HCT116 (cell line): ENCODE data around the gene ATG4C. TPM values are rescaled to one million over a fixed set of nuclear protein-coding genes. Genes with fewer than 3 reads are reported as not detected.

Experiments used
- ATAC-seq: fragments of 200-7000 bp; cut with Tn5 transposase; 2 replicates; pipeline ENCODE4 v1.9.1; 2020; ENCODE audit warnings: mild to moderate bottlenecking, moderate library complexity
- BruUV-seq: library from RNA; stranded (reverse); fragments of 400-500 nt; replicated peaks from 2 replicates; lab custom pipeline; 2021; lab: Mats Ljungman, UMichigan
- CTCF ChIA-PET: fragments of 300-600 bp; sonication (Branson Sonifier 250); formaldehyde crosslinking; loops from one replicate; lab custom pipeline; 2021; ENCODE audit warnings: antibody characterized with exemption; lab: Charles Lee
- POLR2A ChIA-PET: fragments of 300-600, 350-600 bp; sonication (Branson Sonifier 250); formaldehyde crosslinking; loops from one replicate; lab custom pipeline; 2021; ENCODE audit warnings: antibody characterized with exemption; lab: Charles Lee
- RAD21 ChIA-PET, 2 experiments: fragments of 300-600 bp; sonication (Branson Sonifier 250); formaldehyde crosslinking; loops; one replicate each; lab custom pipeline; 2023; ENCODE audit warnings: low total read pairs in 2 of 2; ENCODE audit not compliant: uncharacterized antibody in 2 of 2, unreplicated experiment in 2 of 2, low non-redundant PET in 1 of 2; lab: Charles Lee
- DNase-seq: peaks from one replicate; pipeline ENCODE4 v3.0.0-alpha.2; 2010; ENCODE audit warnings: low read depth, low spot score
- H2AFZ ChIP-seq: fragments of 200-600 bp; shearing (Covaris generic), sonication (generic); 2 replicates; pipeline ENCODE4 v1.6.1; 2017; ENCODE audit warnings: low read depth, mixed run types, mixed read lengths, antibody characterized with exemption, low read length; ENCODE audit not compliant: poor library complexity, severe bottlenecking
- H3K27ac ChIP-seq: 2 replicates; pipeline ENCODE4 v1.5.1; 2012; ENCODE audit warnings: low read depth, low read length
- H3K27me3 ChIP-seq: fragments of 200-600 bp; sonication (generic); 2 replicates; pipeline ENCODE4 v1.6.1; 2016; ENCODE audit warnings: mixed run types, low read length, mixed read lengths; ENCODE audit not compliant: insufficient read depth
- H3K36me3 ChIP-seq, 2 experiments: fragments of 200-500 bp in 1 of 2; fragments of 200-600 bp in 1 of 2; sonication (Bioruptor generic) in 1 of 2; sonication (generic) in 1 of 2; 2 replicates each; pipeline versions ENCODE4 v1.5.1 to v1.6.1; 2014 to 2016; ENCODE audit warnings: low read length in 2 of 2, inconsistent platforms in 1 of 2, mixed read lengths in 1 of 2, mixed run types in 1 of 2; ENCODE audit not compliant: insufficient read depth in 2 of 2, control insufficient read depth in 1 of 2
- H3K4me1 ChIP-seq, 2 experiments: fragments of 200-600 bp in 1 of 2; sonication (generic) in 1 of 2; 2 replicates each; pipeline versions ENCODE4 v1.5.1 to v1.6.1; 2012 to 2017; ENCODE audit warnings: low read length in 2 of 2, inconsistent platforms in 1 of 2, mild to moderate bottlenecking in 1 of 2, mixed read lengths in 1 of 2, mixed run types in 1 of 2, moderate library complexity in 1 of 2; ENCODE audit not compliant: insufficient read depth in 2 of 2, control insufficient read depth in 1 of 2
- H3K4me2 ChIP-seq: fragments of 200-600 bp; sonication (generic); 2 replicates; pipeline ENCODE4 v1.6.1; 2017; ENCODE audit warnings: mixed run types, low read length, mixed read lengths
- H3K4me3 ChIP-seq, 2 experiments: fragments of 200-600 bp in 1 of 2; sonication (generic) in 1 of 2; replicated peaks in 1 of 2; 2 replicates each; pipeline ENCODE4 v1.5.1; 2011 to 2016; ENCODE audit warnings: low read length in 2 of 2, control low read depth in 1 of 2, low read depth in 1 of 2, mild to moderate bottlenecking in 1 of 2, mixed read lengths in 1 of 2, mixed run types in 1 of 2
- H3K79me2 ChIP-seq: fragments of 200-600 bp; sonication (generic); 2 replicates; pipeline ENCODE4 v1.6.1; 2017; ENCODE audit warnings: mild to moderate bottlenecking, mixed run types, low read length, moderate library complexity, mixed read lengths; ENCODE audit not compliant: insufficient read depth
- H3K9ac ChIP-seq: fragments of 200-600 bp; sonication (generic); 2 replicates; pipeline ENCODE4 v1.6.1; 2016; ENCODE audit warnings: low read length, mixed read lengths
- H3K9me2 ChIP-seq: fragments of 200-600 bp; sonication (generic), shearing (Covaris generic); 2 replicates; pipeline ENCODE4 v1.6.1; 2017; ENCODE audit warnings: mixed run types, mild to moderate bottlenecking, moderate library complexity; ENCODE audit not compliant: insufficient read depth
- H3K9me3 ChIP-seq, 2 experiments: fragments of 200-500 bp in 1 of 2; fragments of 200-600 bp in 1 of 2; sonication (Bioruptor generic) in 1 of 2; sonication (generic) in 1 of 2; 2 replicates each; pipeline ENCODE4 v1.6.1; 2014 to 2017; ENCODE audit warnings: low read length in 2 of 2, mixed read lengths in 2 of 2, inconsistent platforms in 1 of 2, low read depth in 1 of 2, mild to moderate bottlenecking in 1 of 2, mixed run types in 1 of 2, moderate library complexity in 1 of 2; ENCODE audit not compliant: control insufficient read depth in 1 of 2, insufficient read depth in 1 of 2
- H4K20me1 ChIP-seq: fragments of 200-600 bp; sonication (generic), shearing (Covaris generic); 2 replicates; pipeline ENCODE4 v1.6.1; 2017; ENCODE audit warnings: mixed run types, mild to moderate bottlenecking, moderate library complexity; ENCODE audit not compliant: insufficient read depth
- CBX3 ChIP-seq: IDR thresholded peaks from 2 replicates; pipeline ENCODE4 v1.6.1; 2012; ENCODE audit warnings: low read depth
- CEBPB ChIP-seq: IDR thresholded peaks from 2 replicates; pipeline ENCODE4 v1.6.1; 2012; ENCODE audit warnings: low read depth
- EGR1 ChIP-seq: IDR thresholded peaks from 2 replicates; pipeline ENCODE4 v1.6.1; 2012; ENCODE audit warnings: low read depth
- ELF1 ChIP-seq: IDR thresholded peaks from 2 replicates; pipeline ENCODE4 v1.6.1; 2012; ENCODE audit warnings: low read depth, borderline replicate concordance
- EZH2 ChIP-seq: fragments of 200-600 bp; sonication (generic); IDR thresholded peaks from 2 replicates; pipeline ENCODE4 v1.6.1; 2017; ENCODE audit warnings: antibody characterized with exemption, mixed run types
- JUND ChIP-seq: IDR thresholded peaks from 2 replicates; pipeline ENCODE4 v1.6.1; 2012
- POLR2AphosphoS5 ChIP-seq: IDR thresholded peaks from 2 replicates; pipeline ENCODE4 v1.6.1; 2011; ENCODE audit warnings: mild to moderate bottlenecking, low read depth, low read length, moderate library complexity
- SP1 ChIP-seq: IDR thresholded peaks from 2 replicates; pipeline ENCODE4 v1.6.1; 2012; ENCODE audit warnings: low read depth
- TCF7L2 ChIP-seq: IDR thresholded peaks from 2 replicates; pipeline ENCODE4 v1.7.0; 2011; ENCODE audit warnings: borderline replicate concordance, inconsistent platforms; ENCODE audit not compliant: insufficient read depth, insufficient read length; ENCODE audit errors: extremely low read depth
- ZFX ChIP-seq: fragments of 450-650 bp; IDR thresholded peaks from 2 replicates; pipeline ENCODE4 v1.6.1; 2017
- intact Hi-C: fragments of 100-400 bp; cut with micrococcal nuclease; formaldehyde crosslinking; loops from 2 replicates; pipeline ENCODE4 v1.10.0; 2022
- total RNA-seq: library from RNA; stranded (reverse); gene quantifications from one replicate; pipeline ENCODE4 v1.2.1, GENCODE V29; 2021; ENCODE audit not compliant: unreplicated experiment
- TF ChIP-seq, protein P1 (sequence below): IDR thresholded peaks from 2 replicates; pipeline ENCODE4 v1.6.1; 2012
- TF ChIP-seq, protein P2 (sequence below), 3 experiments: fragments of 200-600 bp in 1 of 3; sonication (generic) in 1 of 3; IDR thresholded peaks in 2 of 3; conservative IDR thresholded peaks in 1 of 3; 2 replicates each; pipeline ENCODE4 v1.5.1; 2012 to 2017; ENCODE audit warnings: low read depth in 2 of 3, low read length in 2 of 3, antibody characterized with exemption in 1 of 3, borderline replicate concordance in 1 of 3, control low read depth in 1 of 3, mild to moderate bottlenecking in 1 of 3, mixed read lengths in 1 of 3, mixed run types in 1 of 3, moderate library complexity in 1 of 3; ENCODE audit not compliant: insufficient read depth in 1 of 3
- TF ChIP-seq, protein P3 (sequence below): IDR thresholded peaks from 2 replicates; pipeline ENCODE4 v1.6.1; 2012

The ATG4C gene
- total RNA-seq, 1 experiment from 2014 or later = 11.8 TPM

DNA sequence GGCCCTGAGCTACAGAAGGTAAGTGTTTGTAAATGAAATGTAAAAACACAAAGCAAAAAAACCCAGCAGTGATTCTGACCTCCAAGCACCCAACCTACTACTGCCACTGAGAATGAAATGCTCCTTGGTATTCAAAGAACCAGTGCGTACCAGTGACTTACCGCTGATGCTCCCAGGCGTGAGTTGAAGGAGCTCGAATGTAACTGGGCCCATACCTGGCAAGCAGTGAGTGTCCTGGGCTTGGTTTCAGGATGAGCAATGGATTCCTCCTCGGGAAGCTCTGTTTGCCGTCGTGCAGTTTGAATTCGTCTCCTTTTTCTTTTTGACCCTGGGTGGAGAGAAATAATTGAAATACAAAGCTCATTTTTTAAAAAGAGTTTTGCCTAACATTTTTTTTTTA lies 121.9 kb downstream of the ATG4C start:
- no peak overlapping the region for H3K27ac ChIP-seq
- DNase-seq = no peak
- no peaks in the 10 kb centered on the region for H3K9me2 ChIP-seq
- BruUV-seq = no TSS peak
- intact Hi-C loops = no loop called here
- H2AFZ ChIP-seq = peak overlapping the region; percentile 74
- no peak for TF ChIP-seq EZH2
- TF ChIP-seq POLR2AphosphoS5 = no peak
- TF ChIP-seq CEBPB = no peak
- TF ChIP-seq, protein P1, sequence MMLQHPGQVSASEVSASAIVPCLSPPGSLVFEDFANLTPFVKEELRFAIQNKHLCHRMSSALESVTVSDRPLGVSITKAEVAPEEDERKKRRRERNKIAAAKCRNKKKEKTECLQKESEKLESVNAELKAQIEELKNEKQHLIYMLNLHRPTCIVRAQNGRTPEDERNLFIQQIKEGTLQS = no peak
- TF ChIP-seq ZFX = no peak
- TF ChIP-seq, protein P2, sequence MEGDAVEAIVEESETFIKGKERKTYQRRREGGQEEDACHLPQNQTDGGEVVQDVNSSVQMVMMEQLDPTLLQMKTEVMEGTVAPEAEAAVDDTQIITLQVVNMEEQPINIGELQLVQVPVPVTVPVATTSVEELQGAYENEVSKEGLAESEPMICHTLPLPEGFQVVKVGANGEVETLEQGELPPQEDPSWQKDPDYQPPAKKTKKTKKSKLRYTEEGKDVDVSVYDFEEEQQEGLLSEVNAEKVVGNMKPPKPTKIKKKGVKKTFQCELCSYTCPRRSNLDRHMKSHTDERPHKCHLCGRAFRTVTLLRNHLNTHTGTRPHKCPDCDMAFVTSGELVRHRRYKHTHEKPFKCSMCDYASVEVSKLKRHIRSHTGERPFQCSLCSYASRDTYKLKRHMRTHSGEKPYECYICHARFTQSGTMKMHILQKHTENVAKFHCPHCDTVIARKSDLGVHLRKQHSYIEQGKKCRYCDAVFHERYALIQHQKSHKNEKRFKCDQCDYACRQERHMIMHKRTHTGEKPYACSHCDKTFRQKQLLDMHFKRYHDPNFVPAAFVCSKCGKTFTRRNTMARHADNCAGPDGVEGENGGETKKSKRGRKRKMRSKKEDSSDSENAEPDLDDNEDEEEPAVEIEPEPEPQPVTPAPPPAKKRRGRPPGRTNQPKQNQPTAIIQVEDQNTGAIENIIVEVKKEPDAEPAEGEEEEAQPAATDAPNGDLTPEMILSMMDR (IDR thresholded peaks at IDR 0.05 in 2 of 3, conservative IDR thresholded peaks at IDR 0.05 in 1 of 3; ENCODE audit: borderline replicate concordance in 1 of 3, insufficient read depth in 1 of 3, low read depth in 2 of 3, low read length in 2 of 3) = no peak
- TF ChIP-seq, protein P3, sequence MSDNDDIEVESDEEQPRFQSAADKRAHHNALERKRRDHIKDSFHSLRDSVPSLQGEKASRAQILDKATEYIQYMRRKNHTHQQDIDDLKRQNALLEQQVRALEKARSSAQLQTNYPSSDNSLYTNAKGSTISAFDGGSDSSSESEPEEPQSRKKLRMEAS = no peak
- TF ChIP-seq ELF1 = no peak
- TF ChIP-seq SP1 = no peak
- TF ChIP-seq CBX3 = no peak
- no peak for TF ChIP-seq EGR1
- no peak for TF ChIP-seq JUND
- TF ChIP-seq TCF7L2 = no peak
- no peak overlapping the region for H3K4me3 ChIP-seq
- no peak overlapping the region for H3K9ac ChIP-seq
- H3K36me3 ChIP-seq = no peaks in the 10 kb centered on the region
- no peaks in the 10 kb centered on the region for H4K20me1 ChIP-seq
- ATAC-seq = no peak
- H3K27me3 ChIP-seq = no peaks in the 10 kb centered on the region
- RAD21 ChIA-PET = no interaction called here
- H3K9me3 ChIP-seq = no peaks in the 10 kb centered on the region
- no peak overlapping the region for H3K4me2 ChIP-seq
- no peaks in the 10 kb centered on the region for H3K79me2 ChIP-seq
- POLR2A ChIA-PET = no interaction called here
- no peaks in the 10 kb centered on the region for H3K4me1 ChIP-seq
- CTCF ChIA-PET = interaction anchor here (0.7 to 3.7 kb wide), 9 partner anchors 9 to 73 kb away, joined by 3 to 18 read pairs (median 5); no protein-coding TSS in a partner anchor
